ENCODE data around the gene TRIM17. TPM values are rescaled to one million over a fixed set of nuclear protein-coding genes. Genes with fewer than 3 reads are reported as not detected.

TRIM17 gene
- total RNA-seq, 4 donors from 2014 or later, result not detected

- no peaks in the 10 kb centered on the region for H3K9me3 ChIP-seq
- H3K36me3 ChIP-seq, result no peaks in the 10 kb centered on the region
- DNase-seq (ENCODE audit: extremely low spot score), result no peak
- H3K27me3 ChIP-seq, result peaks cover 0 to 62% (median 0%) of the 10 kb centered on the region in 4 donors
- TF ChIP-seq POLR2A (IDR thresholded peaks at IDR 0.05; ENCODE audit: low read depth) (no peak), CTCF (IDR thresholded peaks at IDR 0.05) (no peak), EP300 (IDR thresholded peaks at IDR 0.05) (no peak), POLR2AphosphoS5 (IDR thresholded peaks at IDR 0.05) (no peak)
- H3K27ac ChIP-seq (replicated peaks in 1 of 4), result no peak overlapping the region
- intact Hi-C loops (cut with DNase I), result no loop called here
- 85% methylated on average over 19 of the region's 26 CpGs for WGBS
- H3K4me3 ChIP-seq, result no peak overlapping the region
- H3K4me1 ChIP-seq, result no peaks in the 10 kb centered on the region
Measured at GRCh38 chr1:228361314-228362140, 55.1 kb downstream of the TRIM17 start.

GRCh38 chr1:228360533-228361313, 55.9 kb downstream of the TRIM17 start:
- Histone ChIP-seq H3K9me3 (no peaks in the 10 kb centered on the region), H3K27me3 (peaks cover 0 to 54% (median 0%) of the 10 kb centered on the region in 4 donors), H3K27ac (replicated peaks in 1 of 4) (no peak overlapping the region), H3K36me3 (peaks cover 0 to 7% (median 0%) of the 10 kb centered on the region in 4 donors), H3K4me1 (no peaks in the 10 kb centered on the region), H3K4me3 (no peak overlapping the region)
- no peak for TF ChIP-seq POLR2A (IDR thresholded peaks at IDR 0.05; ENCODE audit: low read depth)
- TF ChIP-seq POLR2AphosphoS5 (IDR thresholded peaks at IDR 0.05), result no peak
- TF ChIP-seq CTCF (IDR thresholded peaks at IDR 0.05), result no peak
- no peak for TF ChIP-seq EP300 (IDR thresholded peaks at IDR 0.05)
- no peak for DNase-seq (ENCODE audit: extremely low spot score)
- 75% methylated on average over 2 of the region's 19 CpGs for WGBS
- intact Hi-C loops (cut with DNase I), result no loop called here

GRCh38 chr1:228359613-228360532, 56.8 kb downstream of the TRIM17 start:
- WGBS, result 87% methylated on average over 26 of the region's 45 CpGs
- TF ChIP-seq CTCF (IDR thresholded peaks at IDR 0.05) (no peak), POLR2A (IDR thresholded peaks at IDR 0.05; ENCODE audit: low read depth) (no peak), POLR2AphosphoS5 (IDR thresholded peaks at IDR 0.05) (no peak), EP300 (IDR thresholded peaks at IDR 0.05) (no peak)
- H3K4me1 ChIP-seq, result no peaks in the 10 kb centered on the region

GRCh38 chr1:228358764-228359612, 57.7 kb downstream of the TRIM17 start:
- no peaks in the 10 kb centered on the region for H3K4me1 ChIP-seq
- no peak for DNase-seq (ENCODE audit: extremely low spot score)
- H3K4me3 ChIP-seq, result no peak overlapping the region
- intact Hi-C loops (cut with DNase I), result no loop called here
- H3K36me3 ChIP-seq, result peaks cover 0 to 20% (median 0%) of the 10 kb centered on the region in 4 donors
- 88% methylated on average over 4 of the region's 19 CpGs for WGBS
- no peaks in the 10 kb centered on the region for H3K9me3 ChIP-seq
- TF ChIP-seq CTCF (IDR thresholded peaks at IDR 0.05) (no peak), POLR2A (IDR thresholded peaks at IDR 0.05; ENCODE audit: low read depth) (no peak), POLR2AphosphoS5 (IDR thresholded peaks at IDR 0.05) (no peak), EP300 (IDR thresholded peaks at IDR 0.05) (no peak)
- peaks cover 0 to 37% (median 0%) of the 10 kb centered on the region in 4 donors for H3K27me3 ChIP-seq
- H3K27ac ChIP-seq (replicated peaks in 1 of 4), result no peak overlapping the region

More at GRCh38 chr1:228359613-228360532, 56.8 kb downstream of the TRIM17 start:
- no peaks in the 10 kb centered on the region for H3K9me3 ChIP-seq
- H3K36me3 ChIP-seq, result peaks cover 0 to 13% (median 0%) of the 10 kb centered on the region in 4 donors
- no peak for DNase-seq (ENCODE audit: extremely low spot score)
- peaks cover 0 to 46% (median 0%) of the 10 kb centered on the region in 4 donors for H3K27me3 ChIP-seq
- intact Hi-C loops (cut with DNase I), result no loop called here
- no peak overlapping the region for H3K4me3 ChIP-seq
- H3K27ac ChIP-seq (replicated peaks in 1 of 4), result no peak overlapping the region
